ENCODE data around the gene RNF151.
"Not testable (repeated sequence)": the region's sequence is repeated elsewhere in the genome, so short reads cannot be mapped to it uniquely, and the experiment has no call there.

RNF151 gene

DNA sequence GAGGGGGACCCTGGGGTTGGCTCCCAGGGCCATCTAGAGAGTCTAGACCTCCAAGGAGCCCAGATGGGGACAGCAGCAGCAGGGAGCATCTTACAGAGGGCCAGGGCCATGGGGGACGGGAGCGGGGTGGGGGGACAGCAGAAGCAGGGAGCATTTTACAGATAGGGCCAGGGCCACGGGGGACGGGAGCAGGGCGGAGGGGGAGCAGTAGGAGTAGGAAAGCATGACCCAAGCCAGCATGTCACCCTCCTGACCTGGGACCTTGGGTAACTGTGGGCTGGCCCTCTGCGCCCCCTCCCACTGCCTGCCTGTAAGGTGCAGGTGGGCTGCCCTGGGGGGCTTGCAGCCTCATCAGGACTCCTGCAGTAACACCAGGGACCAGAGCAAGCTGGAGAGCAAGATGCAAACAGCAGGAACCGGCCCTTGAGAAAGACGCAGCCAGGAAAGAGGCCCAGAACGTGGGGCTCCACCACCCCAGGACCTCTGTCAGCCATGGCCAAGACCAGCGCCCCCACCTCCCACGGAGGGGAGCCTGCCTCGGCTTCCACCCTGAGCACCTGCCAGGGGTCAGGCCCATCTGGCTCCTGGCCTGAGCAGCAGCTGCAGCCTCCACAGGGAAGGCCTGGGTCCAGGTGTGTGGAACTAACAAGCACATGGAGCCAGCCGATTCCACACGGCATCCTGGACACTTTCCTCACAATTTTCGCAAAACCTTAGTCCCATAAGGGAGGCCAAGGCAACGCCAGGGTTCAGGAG is 40.6 kb downstream of the RNF151 start:
- no peak for DNase-seq (ENCODE audit: low spot score)

DNA sequence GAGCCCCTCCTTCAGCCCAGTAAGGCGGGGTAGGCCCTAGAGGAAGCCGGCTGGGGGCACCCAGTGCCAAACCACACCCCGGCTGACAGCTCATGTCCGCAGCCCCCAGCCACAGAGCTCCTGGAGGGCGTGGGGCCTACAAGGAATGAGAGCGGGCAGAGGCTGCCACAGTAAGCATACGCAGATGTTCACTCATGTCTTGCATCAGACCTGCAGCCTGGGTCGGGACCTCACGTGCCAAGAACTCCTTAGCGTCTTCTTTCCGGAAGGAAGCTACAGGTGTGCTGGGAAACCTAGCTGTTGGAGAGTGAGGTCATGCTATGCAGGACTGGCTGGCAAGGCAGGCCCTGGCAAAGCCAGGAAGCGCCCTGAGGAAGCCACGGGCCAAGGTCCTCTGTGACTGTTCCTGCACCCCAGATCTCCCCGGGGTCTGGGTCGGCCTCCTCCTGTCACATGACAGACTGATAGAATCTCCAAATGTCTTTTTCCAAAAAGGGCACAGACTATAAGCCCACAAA is 41.4 kb downstream of the RNF151 start:
- DNase-seq (ENCODE audit: low spot score) = no peak

GRCh38 chr16:2008631-2009163 is 42.0 kb downstream of the RNF151 start:
- DNase-seq (ENCODE audit: low spot score) = peak; percentile 54

- peak; percentile 45 for DNase-seq (ENCODE audit: low spot score)
Measured at GRCh38 chr16:2009164-2009711, 42.6 kb downstream of the RNF151 start.

DNA sequence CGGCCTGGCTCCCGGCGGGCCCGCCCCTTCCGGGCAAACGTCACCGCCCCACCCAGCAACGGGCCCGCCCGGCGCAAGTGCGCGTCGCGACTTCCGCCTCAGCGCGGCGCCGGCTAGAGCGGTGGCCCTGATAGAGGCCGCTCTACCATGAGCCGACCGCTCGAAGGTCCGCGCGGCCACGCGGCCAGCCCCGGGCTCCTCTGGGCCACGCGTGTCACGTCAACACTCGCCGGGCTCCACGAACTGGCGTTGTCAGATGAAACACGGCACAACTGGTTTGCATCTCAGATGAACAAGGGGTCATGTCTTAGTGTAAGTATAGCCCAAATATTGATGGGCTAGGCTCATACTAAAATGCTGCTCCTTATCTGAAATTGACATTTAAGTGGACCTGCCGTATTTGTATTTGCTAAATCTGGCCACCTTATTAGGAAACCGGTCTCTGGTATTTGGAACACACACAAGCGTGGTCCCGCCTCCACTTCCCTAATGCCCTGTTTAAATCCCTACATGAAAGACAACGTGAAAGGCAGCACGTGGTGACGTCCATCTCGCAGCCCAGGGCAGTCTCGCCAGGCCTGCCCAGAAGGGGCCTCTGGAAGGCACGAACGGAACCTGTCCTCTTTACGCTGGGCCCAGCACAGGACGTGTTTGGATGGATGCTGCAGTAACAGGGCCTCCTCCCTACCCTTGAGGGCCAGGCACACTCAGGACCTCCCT is 43.3 kb downstream of the RNF151 start, which contains the start of gene ZNF598:
Gene ZNF598 (minus strand): TSS at position 31 of the 720 bp plus-strand sequence.
- DNase-seq (ENCODE audit: low spot score) = peak; percentile 88

DNA sequence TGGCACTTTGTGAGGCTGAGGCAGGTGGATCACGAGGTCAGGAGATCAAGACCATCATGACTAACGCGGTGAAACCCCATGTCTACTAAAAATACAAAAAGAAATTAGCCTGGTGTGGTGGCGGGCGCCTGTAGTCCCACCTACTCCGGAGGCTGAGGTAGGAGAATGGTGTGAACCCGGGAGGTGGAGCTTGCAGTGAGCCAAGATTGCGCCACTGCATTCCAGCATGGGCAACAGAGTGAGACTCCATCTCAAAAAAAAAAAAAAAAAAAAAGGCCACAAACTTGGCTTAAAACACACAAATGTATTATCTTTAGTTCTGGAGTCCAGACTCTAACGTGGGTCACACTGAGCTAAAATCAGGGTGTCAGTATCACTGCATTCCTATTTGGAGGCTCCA is 45.1 kb downstream of the RNF151 start:
- not testable (repeated sequence) for DNase-seq (ENCODE audit: low spot score)

- no peak for DNase-seq (ENCODE audit: low spot score)
Measured at GRCh38 chr16:2013527-2013926, 46.9 kb downstream of the RNF151 start.

GRCh38 chr16:2015117-2015946 is 48.7 kb downstream of the RNF151 start:
- DNase-seq (ENCODE audit: low spot score) = no peak

DNA sequence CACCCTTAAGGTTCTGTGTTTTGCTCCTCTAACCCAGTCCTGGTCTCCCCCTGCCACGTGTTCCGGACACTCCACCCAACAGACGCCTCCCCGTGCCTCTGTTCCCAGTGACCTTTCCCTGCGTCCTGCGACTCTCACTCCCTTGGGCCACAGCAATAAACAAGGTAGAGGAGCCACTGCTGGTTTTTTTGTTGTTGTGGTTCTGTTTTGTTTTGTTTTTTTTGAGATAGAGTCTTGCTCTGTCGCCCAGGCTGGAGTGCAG is 49.2 kb downstream of the RNF151 start:
- DNase-seq (ENCODE audit: low spot score) = no peak

DNA sequence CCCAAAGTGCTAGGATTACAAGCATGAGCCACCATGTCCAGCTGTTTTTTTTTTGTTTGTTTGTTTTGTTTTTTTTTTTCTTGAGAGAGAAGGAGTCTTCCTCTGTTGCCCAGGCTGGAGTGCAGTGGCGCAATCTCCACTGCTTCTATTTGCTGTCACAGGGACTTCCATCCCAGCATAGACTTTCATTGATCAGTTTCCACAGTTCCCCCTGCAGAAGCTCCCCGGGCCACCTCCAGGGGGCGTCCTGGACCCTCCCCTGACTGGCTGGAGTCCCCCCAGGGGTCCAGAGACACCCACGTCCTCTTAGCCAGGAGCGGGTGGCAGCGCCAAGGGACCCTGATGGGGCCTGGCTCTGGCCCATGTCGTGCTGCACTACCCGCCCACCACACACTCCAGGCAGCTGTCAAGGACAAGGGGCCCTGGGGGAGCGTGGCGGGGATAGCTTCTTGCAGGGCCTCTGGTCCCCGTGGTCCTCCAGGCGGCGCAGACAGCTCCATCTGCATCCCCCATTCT is 49.8 kb downstream of the RNF151 start:
- DNase-seq (ENCODE audit: low spot score) = peak; percentile 50

All from NAMALWA (cell line).